NOMO-1 treated with DMSO at 0.1 percent for 48 hours (cell line): ENCODE measurements around the gene POLR3K.
A peak's percentile ranks its signal among the peaks of the same experiment; 100 is the strongest.
"Not testable (repeated sequence)": the region's sequence is repeated elsewhere in the genome, so short reads cannot be mapped to it uniquely, and the experiment has no call there.

Source experiments
- DNase-seq: peaks from one replicate; lab custom pipeline; 2025; ENCODE audit not compliant: unreplicated experiment; lab: John Stamatoyannopoulos, UW

The POLR3K gene

GRCh38 chr16:47234-47633 lies 6.2 kb downstream of the POLR3K start:
- DNase-seq, result no peak

GRCh38 chr16:46510-46909 lies 6.9 kb downstream of the POLR3K start:
- DNase-seq, result not testable (repeated sequence)

- DNase-seq, result no peak
Observed at GRCh38 chr16:45454-45853, 8.0 kb downstream of the POLR3K start.

DNA sequence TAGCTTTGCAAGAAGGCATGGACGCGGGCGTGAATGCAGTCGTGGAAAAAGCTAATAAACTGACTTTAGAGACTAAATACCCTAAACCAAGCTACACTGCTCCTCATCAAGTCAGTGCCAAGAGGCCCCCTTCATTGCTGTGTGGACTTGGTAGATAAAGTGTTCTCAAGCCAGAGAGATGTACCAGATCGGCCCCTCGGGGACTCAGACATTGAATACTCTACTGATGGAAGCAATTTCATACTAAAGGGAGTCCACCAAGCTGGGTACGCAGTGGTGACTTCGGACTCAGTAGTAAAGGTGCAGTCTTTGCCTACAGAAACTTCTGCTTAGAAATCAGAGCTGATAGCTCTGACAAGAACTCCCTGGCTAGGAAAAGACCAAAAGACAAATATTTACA lies 8.8 kb downstream of the POLR3K start:
- no peak for DNase-seq

GRCh38 chr16:43294-43693 lies 10.1 kb downstream of the POLR3K start:
- no peak for DNase-seq

DNA sequence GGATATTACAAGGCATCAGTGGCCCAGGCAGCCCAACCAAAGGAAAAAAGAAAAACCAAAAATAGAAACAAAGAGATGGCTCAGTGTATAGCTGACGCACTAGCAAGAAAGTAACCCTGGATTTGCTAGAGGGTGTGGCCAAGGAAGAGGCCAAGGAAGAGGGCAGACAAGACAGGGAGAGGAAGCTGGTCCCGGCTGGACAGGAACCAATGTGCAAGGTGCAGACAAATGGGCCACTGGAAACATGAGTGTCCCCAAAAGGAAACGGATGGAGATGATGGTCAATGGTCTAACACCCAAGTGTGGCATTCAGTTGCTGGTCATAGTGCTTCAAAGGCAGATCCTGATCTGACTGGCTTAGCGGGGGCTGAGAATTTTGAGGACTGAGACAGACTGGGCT lies 10.7 kb downstream of the POLR3K start:
- DNase-seq, result no peak

- DNase-seq, result no peak
Observed at GRCh38 chr16:42069-42457, 11.3 kb downstream of the POLR3K start.

- DNase-seq, result no peak
Observed at GRCh38 chr16:41439-42068, 11.9 kb downstream of the POLR3K start.

- DNase-seq, result peak; percentile 56
Observed at GRCh38 chr16:38941-39892, 14.2 kb downstream of the POLR3K start.

DNA sequence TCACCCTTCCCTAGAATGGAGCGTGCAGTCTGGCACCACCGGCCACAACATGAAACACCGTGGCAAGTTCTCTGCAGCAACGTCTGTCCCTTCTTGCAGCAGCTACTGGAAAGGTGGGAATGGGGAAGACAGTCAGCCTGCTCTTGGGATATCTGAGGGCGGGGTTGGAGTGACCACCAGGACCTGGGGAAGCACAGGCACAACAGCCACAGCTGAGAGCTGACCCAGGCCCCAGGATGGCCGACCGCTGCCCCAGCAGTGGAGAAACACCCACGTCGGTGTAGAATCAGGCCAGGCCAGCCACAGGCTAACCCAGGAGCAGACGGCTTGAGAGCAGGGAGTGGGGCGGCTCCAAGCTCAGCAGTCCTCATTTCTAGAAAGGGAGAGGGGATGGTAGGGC lies 15.2 kb downstream of the POLR3K start:
- not testable (repeated sequence) for DNase-seq

- DNase-seq, result peak; percentile 43
Observed at GRCh38 chr16:37511-37910, 15.9 kb downstream of the POLR3K start.

- DNase-seq, result no peak
Observed at GRCh38 chr16:36336-36984, 16.9 kb downstream of the POLR3K start.

DNA sequence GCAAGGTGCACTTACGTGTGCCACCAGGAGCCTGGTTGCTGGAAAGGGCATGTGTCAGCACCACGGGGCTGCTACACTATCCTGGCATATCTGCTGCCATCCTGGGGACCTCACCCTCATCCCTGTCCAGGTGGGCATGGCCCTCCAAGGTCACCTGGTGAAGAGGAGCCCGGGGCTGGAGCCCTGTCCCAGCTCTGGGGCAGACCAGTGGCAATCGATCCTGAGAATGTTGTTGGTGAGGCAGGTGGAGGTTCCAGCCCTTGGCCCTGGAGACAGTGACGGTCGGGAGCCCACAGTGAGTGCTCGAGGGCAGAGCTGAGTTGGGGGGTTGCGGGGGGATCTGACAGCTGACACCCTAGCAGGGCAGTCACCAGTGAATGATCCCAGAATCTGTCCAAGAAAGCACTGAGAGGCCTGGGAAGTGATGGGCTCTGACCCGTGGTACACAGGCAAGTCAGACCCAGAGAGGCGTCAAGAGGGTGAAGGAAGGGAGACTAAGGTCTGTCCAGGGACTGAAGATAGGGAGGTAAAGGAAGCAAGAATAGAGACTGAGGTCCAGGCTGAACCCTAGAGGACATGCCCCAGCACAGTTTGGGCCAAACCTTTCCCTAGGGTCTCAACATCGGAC lies 17.6 kb downstream of the POLR3K start:
- DNase-seq, result no peak

DNA sequence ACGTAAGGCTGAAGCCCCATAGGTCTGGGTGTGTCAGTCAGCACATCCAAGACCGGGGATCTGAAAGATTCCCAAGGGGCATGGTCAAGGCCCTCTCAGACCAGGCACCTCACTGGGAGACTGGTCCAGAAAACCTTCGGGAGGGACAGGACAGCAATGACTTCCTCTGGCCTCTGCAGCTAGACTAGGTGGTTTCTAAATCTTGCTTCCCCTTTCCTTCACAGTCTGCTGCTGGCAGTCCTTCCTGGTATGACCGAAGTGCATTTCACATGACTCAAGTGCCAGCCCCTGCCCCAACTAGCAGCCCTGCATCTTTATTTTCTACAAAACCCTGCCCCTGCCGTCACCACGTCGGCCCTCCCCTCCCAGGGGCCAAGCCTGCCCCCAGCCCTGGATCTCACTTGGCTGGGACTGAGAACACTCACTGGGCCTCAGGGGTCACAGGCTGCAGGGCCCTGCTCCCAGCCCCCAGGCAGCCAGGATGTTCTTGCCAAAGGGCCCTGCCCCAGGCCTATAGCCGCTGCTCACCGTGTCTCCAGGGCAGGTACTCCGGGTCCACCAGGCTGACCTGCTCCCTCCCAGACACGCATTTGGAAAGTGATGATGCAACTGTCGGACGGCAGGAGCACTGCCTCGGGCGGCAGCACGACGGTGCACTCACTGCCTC lies 18.3 kb downstream of the POLR3K start:
- DNase-seq, result peak; percentile 88

DNA sequence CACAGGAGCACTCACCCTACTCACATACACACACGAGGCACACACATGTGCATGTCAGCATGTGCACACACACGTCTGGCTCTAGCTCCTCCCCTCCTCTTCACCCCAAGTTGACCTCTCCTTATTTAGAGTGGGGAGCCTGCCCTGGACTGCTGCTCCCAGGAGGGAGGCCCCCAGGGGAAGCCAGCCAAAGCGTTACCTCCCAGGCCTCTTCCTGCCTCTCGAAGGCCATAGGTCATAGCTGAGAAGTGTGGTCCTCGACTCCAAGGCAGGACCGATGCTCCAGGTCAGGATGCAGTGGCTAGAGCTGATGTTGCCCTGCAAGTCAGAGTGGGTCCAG lies 18.8 kb downstream of the POLR3K start:
- DNase-seq, result no peak

DNA sequence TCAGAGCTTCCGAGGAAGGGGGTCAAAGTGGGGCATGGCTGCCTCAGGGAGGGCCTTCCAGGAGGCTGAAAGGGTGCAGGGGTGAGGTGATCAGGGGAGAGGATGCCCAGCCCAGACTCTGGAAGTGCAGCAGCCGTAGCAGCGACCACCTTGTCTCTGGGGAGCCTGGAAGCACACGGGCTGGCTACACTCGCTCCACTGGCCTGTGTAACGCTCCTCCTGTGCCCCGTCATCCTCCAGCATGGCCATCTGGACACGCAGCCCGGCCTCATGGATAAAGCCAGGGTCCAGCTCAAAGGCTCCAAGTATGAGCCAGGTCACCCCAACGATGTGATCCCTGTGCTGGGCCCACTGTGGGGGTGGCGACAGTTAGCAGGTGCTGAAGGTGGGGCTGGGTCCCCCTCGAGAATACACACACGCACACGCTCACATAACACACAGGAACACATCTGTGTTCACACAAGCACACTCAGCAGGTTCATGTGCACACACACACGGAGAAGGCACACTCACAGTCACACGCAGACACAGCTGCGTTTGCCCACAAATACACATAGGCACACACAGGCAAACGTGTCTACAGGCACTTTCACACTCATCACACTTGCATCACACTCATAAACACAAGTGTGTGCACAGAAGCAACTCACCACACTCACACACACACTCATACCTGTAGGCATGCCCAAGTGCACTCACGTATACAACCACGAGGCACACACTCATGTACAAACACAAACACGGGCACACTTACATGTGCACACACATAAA lies 19.3 kb downstream of the POLR3K start:
- DNase-seq, result no peak

DNA sequence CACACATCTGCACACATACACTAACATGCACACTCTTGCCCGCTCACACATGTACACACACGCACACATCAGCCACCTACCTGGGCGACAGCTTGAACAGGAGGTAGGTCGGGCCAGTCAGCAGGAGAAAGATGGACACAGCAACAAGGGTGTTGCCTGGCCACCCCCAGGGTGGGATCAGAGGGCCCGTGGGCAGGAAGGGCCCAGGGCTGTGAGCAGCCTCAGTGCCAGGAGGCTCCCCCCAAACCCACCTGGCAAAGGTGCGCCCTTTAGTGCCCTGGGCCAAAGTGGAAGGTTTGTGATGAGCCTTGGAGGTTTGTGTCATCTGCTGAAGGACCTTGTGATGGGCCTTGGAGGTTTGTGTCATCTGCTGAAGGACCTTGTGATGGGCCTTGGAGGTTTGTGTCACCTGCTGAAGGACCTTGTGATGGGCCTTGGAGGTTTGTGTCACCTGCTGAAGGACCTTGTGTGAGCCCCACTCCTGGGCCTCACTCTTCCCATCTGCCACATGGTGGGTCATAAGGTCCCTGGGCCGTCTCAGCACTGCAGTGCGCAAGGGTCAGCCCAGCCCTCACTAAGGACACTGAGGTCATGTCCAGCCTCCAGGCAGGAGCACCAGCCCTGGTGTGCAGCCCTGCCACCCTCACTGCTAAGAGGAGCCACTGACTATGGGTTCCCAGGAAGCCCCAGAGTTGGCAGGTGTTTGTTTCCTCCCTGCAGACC lies 20.1 kb downstream of the POLR3K start:
- DNase-seq, result not testable (repeated sequence)

GRCh38 chr16:30627-31026 lies 22.8 kb downstream of the POLR3K start:
- DNase-seq, result not testable (repeated sequence)

DNA sequence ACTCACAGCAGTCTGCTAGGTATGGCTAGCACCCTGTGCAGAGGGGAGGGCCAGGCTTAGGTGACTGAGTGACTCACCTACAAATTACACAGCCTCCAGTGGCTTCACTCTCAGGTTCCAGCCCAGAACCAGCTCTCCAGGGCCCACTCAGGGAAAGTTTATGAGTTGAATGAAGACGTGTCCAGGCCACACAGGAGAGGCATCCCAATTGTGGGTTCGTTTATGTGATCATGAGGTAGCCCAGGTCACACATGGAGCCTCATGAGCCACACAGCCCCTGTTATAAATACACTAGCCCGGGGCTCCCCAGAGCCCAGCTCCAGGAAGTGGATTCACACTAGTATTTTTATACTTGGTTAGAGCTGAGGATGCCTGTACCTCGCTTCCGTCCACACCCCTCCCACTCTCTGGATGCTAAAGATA lies 27.5 kb downstream of the POLR3K start:
- DNase-seq, result not testable (repeated sequence)

DNA sequence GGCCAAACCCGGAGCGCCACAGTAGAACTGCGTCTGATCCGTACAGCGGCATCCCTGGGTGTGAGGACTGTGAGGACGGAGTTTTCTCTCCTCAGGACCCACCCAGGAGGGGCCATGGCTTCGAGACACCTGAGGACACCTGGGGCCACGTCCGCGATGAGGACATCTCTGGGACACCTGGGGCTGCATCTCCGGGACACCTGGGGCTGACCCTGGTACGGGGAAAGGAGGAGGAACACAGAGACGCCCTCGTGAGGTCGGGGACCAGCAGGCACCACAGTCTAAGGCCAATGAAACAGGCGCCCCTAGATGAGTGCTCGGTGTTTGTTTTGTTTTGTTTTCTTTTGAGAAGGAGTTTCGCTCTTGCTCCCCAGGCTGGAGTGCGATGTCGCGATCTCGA lies 29.3 kb downstream of the POLR3K start:
- not testable (repeated sequence) for DNase-seq
